SK-N-SH (cell line): ENCODE data around the gene MEGF6. TPM values are rescaled to one million over a fixed set of nuclear protein-coding genes. Genes with fewer than 3 reads are reported as not detected.

Experiments used
- CTCF ChIA-PET: fragments of 300-600, 350-600 bp; formaldehyde crosslinking; extraction: SDS; loops from one replicate; lab custom pipeline; 2021; lab: Yijun Ruan, JAX
- POLR2A ChIA-PET: fragments of 350-600 bp; sonication (Branson Sonifier 250); formaldehyde crosslinking; extraction: SDS; loops from one replicate; lab custom pipeline; 2020; ENCODE audit warnings: antibody characterized with exemption, inconsistent platforms; lab: Yijun Ruan, JAX
- DNase-seq: peaks from one replicate; pipeline ENCODE4 v3.0.0; 2012
- H2AFZ ChIP-seq: fragments of 200-600 bp; sonication (generic); 2 replicates; pipeline ENCODE4 v1.8.1; 2016; ENCODE audit warnings: antibody characterized with exemption, mild to moderate bottlenecking, low read depth
- H3F3A ChIP-seq: fragments of 200-600 bp; sonication (generic); replicated peaks from 2 replicates; pipeline ENCODE3; 2016; ENCODE audit warnings: antibody characterized with exemption, mild to moderate bottlenecking; ENCODE audit not compliant: insufficient read depth
- H3K27ac ChIP-seq, 2 experiments: fragments of 200-500 bp in 1 of 2; fragments of 200-600 bp in 1 of 2; sonication (Bioruptor generic) in 1 of 2; sonication (generic), shearing (Covaris generic) in 1 of 2; 2 replicates each; pipeline versions ENCODE4 v1.5.1 to v1.6.1; 2014 to 2016; ENCODE audit warnings: low read depth in 2 of 2, inconsistent platforms in 1 of 2, low read length in 1 of 2, mild to moderate bottlenecking in 1 of 2, mixed read lengths in 1 of 2
- H3K27me3 ChIP-seq: fragments of 200-600 bp; sonication (generic), shearing (Covaris generic); 2 replicates; pipeline ENCODE4 v1.6.1; 2016; ENCODE audit warnings: mixed run types; ENCODE audit not compliant: insufficient read depth
- H3K36me3 ChIP-seq, 2 experiments: fragments of 200-500 bp in 1 of 2; fragments of 200-600 bp in 1 of 2; sonication (Bioruptor generic) in 1 of 2; sonication (generic) in 1 of 2; replicated peaks in 1 of 2; 2 replicates each; pipeline versions ENCODE3 to v1.5.1; 2014 to 2016; ENCODE audit warnings: low read length in 1 of 2, mild to moderate bottlenecking in 1 of 2; ENCODE audit not compliant: insufficient read depth in 2 of 2, control insufficient read depth in 1 of 2
- H3K4me1 ChIP-seq, 2 experiments: fragments of 200-500 bp in 1 of 2; fragments of 200-600 bp in 1 of 2; sonication (Bioruptor generic) in 1 of 2; sonication (generic), shearing (Covaris generic) in 1 of 2; 2 replicates each; pipeline versions ENCODE4 v1.5.1 to v1.6.1; 2014 to 2016; ENCODE audit warnings: low read depth in 1 of 2, low read length in 1 of 2, mixed run types in 1 of 2; ENCODE audit not compliant: insufficient read depth in 2 of 2, control insufficient read depth in 1 of 2
- H3K4me2 ChIP-seq: fragments of 200-600 bp; sonication (generic), shearing (Covaris generic); 2 replicates; pipeline ENCODE4 v1.6.1; 2017; ENCODE audit warnings: mixed run types
- H3K4me3 ChIP-seq, 2 experiments: fragments of 200-500 bp in 1 of 2; fragments of 200-600 bp in 1 of 2; sonication (Bioruptor generic) in 1 of 2; sonication (generic), shearing (Covaris generic) in 1 of 2; 2 replicates each; pipeline versions ENCODE4 v1.5.1 to v1.8.1; 2014 to 2016; ENCODE audit warnings: low read depth in 2 of 2, inconsistent platforms in 1 of 2, low read length in 1 of 2, mild to moderate bottlenecking in 1 of 2, mixed read lengths in 1 of 2, moderate library complexity in 1 of 2
- H3K79me2 ChIP-seq: fragments of 200-600 bp; sonication (generic); 2 replicates; pipeline ENCODE4 v1.8.1; 2017; ENCODE audit warnings: mild to moderate bottlenecking; ENCODE audit not compliant: insufficient read depth
- H3K9ac ChIP-seq: fragments of 200-600 bp; sonication (generic); 2 replicates; pipeline ENCODE4 v1.6.1; 2017; ENCODE audit warnings: mixed run types
- H3K9me2 ChIP-seq: fragments of 200-600 bp; sonication (generic); 2 replicates; pipeline ENCODE4 v1.6.1; 2017; ENCODE audit warnings: mixed run types
- H3K9me3 ChIP-seq: fragments of 200-600 bp; sonication (generic); 2 replicates; pipeline ENCODE4 v1.6.1; 2017; ENCODE audit warnings: mixed run types, mild to moderate bottlenecking, moderate library complexity
- H4K20me1 ChIP-seq: fragments of 200-600 bp; sonication (generic); 2 replicates; pipeline ENCODE4 v1.6.1; 2017; ENCODE audit warnings: mild to moderate bottlenecking, mixed run types; ENCODE audit not compliant: insufficient read depth
- ELF1 ChIP-seq: IDR thresholded peaks from 2 replicates; pipeline ENCODE4 v1.4.0; 2012
- EP300 ChIP-seq, 2 experiments: IDR thresholded peaks; 2 replicates each; pipeline versions ENCODE4 v1.4.0 to v1.6.1; 2012; ENCODE audit warnings: borderline replicate concordance in 1 of 2, low read depth in 1 of 2, low read length in 1 of 2
- EZH2phosphoT487 ChIP-seq: fragments of 200-600 bp; sonication (generic); IDR thresholded peaks from 2 replicates; pipeline ENCODE4 v1.6.1; 2017; ENCODE audit warnings: low read depth, mixed run types, mild to moderate bottlenecking, antibody characterized with exemption, moderate library complexity, borderline replicate concordance
- FOXJ3 ChIP-seq: sonication (generic); formaldehyde crosslinking; IDR thresholded peaks from 2 replicates; pipeline ENCODE4 v1.5.1; 2020; ENCODE audit warnings: mild to moderate bottlenecking, missing genetic modification reagents
- FOXM1 ChIP-seq: IDR thresholded peaks from 2 replicates; pipeline ENCODE4 v1.4.0; 2012; ENCODE audit warnings: low read depth, mild to moderate bottlenecking
- GABPA ChIP-seq: IDR thresholded peaks from 2 replicates; pipeline ENCODE4 v1.4.0; 2012; ENCODE audit warnings: low read depth, mild to moderate bottlenecking
- MXI1 ChIP-seq: IDR thresholded peaks from 2 replicates; pipeline ENCODE4 v1.6.1; 2012; ENCODE audit warnings: mild to moderate bottlenecking, low read depth, low read length, improper control_type of control experiment
- RAD21 ChIP-seq: IDR thresholded peaks from 2 replicates; pipeline ENCODE4 v1.6.1; 2012; ENCODE audit warnings: mild to moderate bottlenecking, low read length
- RFX5 ChIP-seq: IDR thresholded peaks from 2 replicates; pipeline ENCODE4 v1.6.1; 2012; ENCODE audit warnings: mild to moderate bottlenecking, improper control_type of control experiment, low read length
- RXRA ChIP-seq: IDR thresholded peaks from 2 replicates; pipeline ENCODE4 v1.4.0; 2012; ENCODE audit warnings: low read depth, mild to moderate bottlenecking, borderline replicate concordance
- SIN3A ChIP-seq: IDR thresholded peaks from 2 replicates; pipeline ENCODE4 v1.6.1; 2012; ENCODE audit warnings: low read depth, mild to moderate bottlenecking, low read length, moderate library complexity, borderline replicate concordance
- SMC3 ChIP-seq: IDR thresholded peaks from 2 replicates; pipeline ENCODE4 v1.6.1; 2012; ENCODE audit warnings: low read depth, low read length, improper control_type of control experiment
- TAF1 ChIP-seq: IDR thresholded peaks from 2 replicates; pipeline ENCODE4 v1.6.1; 2012; ENCODE audit warnings: low read depth, mild to moderate bottlenecking, low read length, moderate library complexity, borderline replicate concordance
- TCF12 ChIP-seq: IDR thresholded peaks from 2 replicates; pipeline ENCODE4 v1.4.0; 2012
- USF1 ChIP-seq: IDR thresholded peaks from 2 replicates; pipeline ENCODE4 v1.4.0; 2012; ENCODE audit warnings: low read depth, borderline replicate concordance
- YY1 ChIP-seq: IDR thresholded peaks from 2 replicates; pipeline ENCODE4 v1.4.0; 2012; ENCODE audit warnings: low read depth, mild to moderate bottlenecking
- WGBS: methylation state at CpG from one replicate; pipeline ENCODE4 v1.1.6; 2017; ENCODE audit warnings: low lambda C conversion rate; 5-methylcytosine and 5-hydroxymethylcytosine counted together
- polyA plus RNA-seq, 3 experiments: library from polyadenylated mRNA; depleted of rRNA; stranded (reverse); fragments of >200 nt; gene quantifications; 2 replicates each; pipeline ENCODE4 v1.2.3, GENCODE V29; 2012

Gene MEGF6
- polyA plus RNA-seq, 1 of the 3 experiments (the other 2 are of a cell fraction) = 7.6 TPM

- no peak for TF ChIP-seq SIN3A
- TF ChIP-seq EP300 (IDR thresholded peaks at IDR 0.05; ENCODE audit: borderline replicate concordance in 1 of 2, low read depth in 1 of 2, low read length in 1 of 2) = no peak
- no peak for TF ChIP-seq RFX5
- no peak for TF ChIP-seq FOXM1
- TF ChIP-seq GABPA = no peak
Measured at GRCh38 chr1:3632716-3633343, 21.5 kb upstream of the MEGF6 start (continued).

- ChIA-PET CTCF (interaction anchor here (3.3 kb wide), 1 partner anchor 179 kb away, joined by 9 read pairs; no protein-coding TSS in a partner anchor), POLR2A (no interaction called here)
- Histone ChIP-seq H4K20me1 (no peaks in the 10 kb centered on the region), H3F3A (no peaks in the 10 kb centered on the region), H3K9ac (no peak overlapping the region), H2AFZ (no peak overlapping the region), H3K27ac (no peak overlapping the region), H3K4me3 (no peak overlapping the region), H3K4me1 (peaks cover 0 to 18% of the 10 kb centered on the region in 2 experiments; a peak in 2 of 4 replicates), H3K9me2 (no peaks in the 10 kb centered on the region), H3K79me2 (no peaks in the 10 kb centered on the region), H3K4me2 (no peak overlapping the region), H3K9me3 (no peaks in the 10 kb centered on the region), H3K36me3 (peaks cover 5 to 88% of the 10 kb centered on the region in 2 experiments), H3K27me3 (no peaks in the 10 kb centered on the region)
- DNase-seq = no peak
- no peak for TF ChIP-seq ELF1
- TF ChIP-seq RAD21 = no peak
- TF ChIP-seq EZH2phosphoT487 = no peak
- TF ChIP-seq GABPA = no peak
- no peak for TF ChIP-seq FOXJ3 (CRISPR knock-in tag)
- no peak for TF ChIP-seq TAF1
- TF ChIP-seq SMC3 = no peak
- TF ChIP-seq YY1 = no peak
- TF ChIP-seq TCF12 = no peak
- TF ChIP-seq USF1 = no peak
- WGBS = 92% methylated on average over 11 of the region's 17 CpGs
Measured at GRCh38 chr1:3632298-3632697, 21.0 kb upstream of the MEGF6 start.

GRCh38 chr1:3631320-3632260 is 20.3 kb upstream of the MEGF6 start:
- peaks cover 0 to 19% of the 10 kb centered on the region in 2 experiments; a peak in 2 of 4 replicates for H3K4me1 ChIP-seq
- H3K4me3 ChIP-seq = no peak overlapping the region
- H3K4me2 ChIP-seq = no peak overlapping the region
- no peak overlapping the region; a peak in 1 of 4 replicates for H3K27ac ChIP-seq
- H3F3A ChIP-seq = no peaks in the 10 kb centered on the region
- H2AFZ ChIP-seq = no peak overlapping the region
- no peaks in the 10 kb centered on the region for H3K9me3 ChIP-seq
- H3K9ac ChIP-seq = no peak overlapping the region
- TF ChIP-seq MXI1 = no peak
- no peak for TF ChIP-seq RXRA
- TF ChIP-seq ELF1 = no peak
- TF ChIP-seq, all 33 proteins: peak for 0
- no peak for DNase-seq
- 92% methylated on average over 15 of the region's 36 CpGs for WGBS
- H4K20me1 ChIP-seq = no peaks in the 10 kb centered on the region
- ChIA-PET POLR2A (no interaction called here), CTCF (interaction anchor here (3.3 to 5.2 kb wide), 4 partner anchors 12 to 178 kb away, joined by 9 to 32 read pairs (median 21); partner anchors contain the start of gene WRAP73)
- no peaks in the 10 kb centered on the region for H3K9me2 ChIP-seq
- peaks cover 5 to 82% of the 10 kb centered on the region in 2 experiments for H3K36me3 ChIP-seq
- no peaks in the 10 kb centered on the region for H3K79me2 ChIP-seq
- no peaks in the 10 kb centered on the region for H3K27me3 ChIP-seq
